Measurements from ENCODE around the gene FYTTD1.
"Not testable (repeated sequence)": the region's sequence is repeated elsewhere in the genome, so short reads cannot be mapped to it uniquely, and the experiment has no call there.

Gene FYTTD1

DNA sequence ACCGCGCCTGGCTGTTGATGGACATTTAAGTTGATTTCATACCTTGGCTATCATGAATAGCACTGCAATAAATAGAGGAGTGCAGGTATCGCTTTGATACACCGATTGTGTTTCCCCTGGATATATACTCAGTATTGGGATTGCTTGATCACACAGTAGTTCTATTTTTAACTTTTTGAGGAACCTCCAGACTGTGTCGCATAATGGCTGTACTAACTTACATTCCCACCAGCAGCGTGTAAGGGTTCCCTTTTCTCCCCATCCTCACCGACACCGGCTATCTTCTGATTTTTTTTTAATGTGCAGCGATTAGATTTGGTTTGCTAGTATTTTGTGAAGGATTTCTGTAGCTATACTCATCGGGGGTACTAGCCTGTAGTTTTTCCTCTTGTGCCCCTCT lies 29.0 kb upstream of the FYTTD1 start:
- H3K4me3 ChIP-seq (ENCODE audit: low read length, poor library complexity, severe bottlenecking), result no peak overlapping the region
- H3K79me2 ChIP-seq (ENCODE audit: insufficient read depth, low read length), result no peaks in the 10 kb centered on the region
- no peak overlapping the region for H3K4me2 ChIP-seq (ENCODE audit: low read depth, low read length, poor library complexity, severe bottlenecking)
- no peaks in the 10 kb centered on the region for H3K9me2 ChIP-seq (replicated peaks; ENCODE audit: low read depth, low read length)
- no peak overlapping the region for H3K9ac ChIP-seq (ENCODE audit: low read depth, low read length, poor library complexity, severe bottlenecking)
- TF ChIP-seq CTCF (conservative IDR thresholded peaks at IDR 0.05; ENCODE audit: low read length), result no peak
- TF ChIP-seq EZH2phosphoT487 (IDR thresholded peaks at IDR 0.05; ENCODE audit: borderline replicate concordance), result no peak
- H2AFZ ChIP-seq (ENCODE audit: low read length), result no peak overlapping the region
- H4K20me1 ChIP-seq (ENCODE audit: insufficient read depth, low read length, poor library complexity, severe bottlenecking), result no peaks in the 10 kb centered on the region
- H3F3A ChIP-seq (ENCODE audit: low read depth), result 0 out of 2 replicates have a peak, but pooled peaks cover 4% of the 10 kb centered on the region
- H3K27me3 ChIP-seq (ENCODE audit: insufficient read depth, low read length, poor library complexity, severe bottlenecking), result no peaks in the 10 kb centered on the region
- no peaks in the 10 kb centered on the region for H3K4me1 ChIP-seq (ENCODE audit: insufficient read depth, low read length, poor library complexity, severe bottlenecking)
- H3K9me3 ChIP-seq (ENCODE audit: insufficient read depth, low read depth, low read length), result 0 out of 2 replicates have a peak, but pooled peaks cover 3% of the 10 kb centered on the region
- no peaks in the 10 kb centered on the region for H3K36me3 ChIP-seq (ENCODE audit: insufficient read depth, low read length)

DNA sequence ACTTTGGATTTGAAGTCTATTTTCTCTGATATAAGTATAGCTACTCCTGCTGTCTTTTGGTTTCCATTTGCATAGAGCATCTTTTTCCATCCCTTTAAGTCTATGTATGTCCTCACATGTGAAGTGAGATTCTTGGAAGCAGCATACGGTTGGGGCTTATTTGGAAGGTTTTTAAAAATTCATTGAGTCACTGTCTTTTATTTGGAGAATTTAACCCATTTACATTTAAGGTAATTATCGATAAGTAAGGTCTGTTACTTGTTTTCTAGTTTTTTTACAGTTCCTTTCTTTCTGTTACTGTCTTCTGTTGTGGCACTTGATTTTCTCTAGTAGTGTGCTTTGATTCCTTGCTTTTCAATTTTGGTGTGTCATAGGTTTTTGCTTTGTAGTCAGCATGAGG lies 26.9 kb upstream of the FYTTD1 start:
- no peak overlapping the region for H3K4me2 ChIP-seq (ENCODE audit: low read depth, low read length, poor library complexity, severe bottlenecking)
- H3K9me2 ChIP-seq (replicated peaks; ENCODE audit: low read depth, low read length), result no peaks in the 10 kb centered on the region
- H3K9ac ChIP-seq (ENCODE audit: low read depth, low read length, poor library complexity, severe bottlenecking), result no peak overlapping the region
- H3K9me3 ChIP-seq (ENCODE audit: insufficient read depth, low read depth, low read length), result 0 out of 2 replicates have a peak, but pooled peaks cover 3% of the 10 kb centered on the region
- no peaks in the 10 kb centered on the region for H3K36me3 ChIP-seq (ENCODE audit: insufficient read depth, low read length)
- 0 out of 2 replicates have a peak, but pooled peaks cover 4% of the 10 kb centered on the region for H3F3A ChIP-seq (ENCODE audit: low read depth)
- H3K4me1 ChIP-seq (ENCODE audit: insufficient read depth, low read length, poor library complexity, severe bottlenecking), result no peaks in the 10 kb centered on the region
- TF ChIP-seq EZH2phosphoT487 (IDR thresholded peaks at IDR 0.05; ENCODE audit: borderline replicate concordance) (no peak), CTCF (conservative IDR thresholded peaks at IDR 0.05; ENCODE audit: low read length) (no peak)
- no peaks in the 10 kb centered on the region for H4K20me1 ChIP-seq (ENCODE audit: insufficient read depth, low read length, poor library complexity, severe bottlenecking)
- no peaks in the 10 kb centered on the region for H3K79me2 ChIP-seq (ENCODE audit: insufficient read depth, low read length)
- no peak overlapping the region for H2AFZ ChIP-seq (ENCODE audit: low read length)
- no peak overlapping the region for H3K4me3 ChIP-seq (ENCODE audit: low read length, poor library complexity, severe bottlenecking)
- H3K27me3 ChIP-seq (ENCODE audit: insufficient read depth, low read length, poor library complexity, severe bottlenecking), result no peaks in the 10 kb centered on the region

- not testable (repeated sequence) for H3K9me3 ChIP-seq (ENCODE audit: insufficient read depth, low read depth, low read length); H3K9ac ChIP-seq (ENCODE audit: low read depth, low read length, poor library complexity, severe bottlenecking); H3K79me2 ChIP-seq (ENCODE audit: insufficient read depth, low read length); H4K20me1 ChIP-seq (ENCODE audit: insufficient read depth, low read length, poor library complexity, severe bottlenecking); H3K27me3 ChIP-seq (ENCODE audit: insufficient read depth, low read length, poor library complexity, severe bottlenecking); H2AFZ ChIP-seq (ENCODE audit: low read length); H3F3A ChIP-seq (ENCODE audit: low read depth); H3K9me2 ChIP-seq (replicated peaks; ENCODE audit: low read depth, low read length); H3K4me1 ChIP-seq (ENCODE audit: insufficient read depth, low read length, poor library complexity, severe bottlenecking); H3K4me3 ChIP-seq (ENCODE audit: low read length, poor library complexity, severe bottlenecking); H3K36me3 ChIP-seq (ENCODE audit: insufficient read depth, low read length); H3K4me2 ChIP-seq (ENCODE audit: low read depth, low read length, poor library complexity, severe bottlenecking)
Measured at GRCh38 chr3:197727878-197728277, 21.8 kb upstream of the FYTTD1 start.

GRCh38 chr3:197728487-197728886 lies 21.2 kb upstream of the FYTTD1 start:
- H3K4me2 ChIP-seq (ENCODE audit: low read depth, low read length, poor library complexity, severe bottlenecking), result no peak overlapping the region
- no peaks in the 10 kb centered on the region for H4K20me1 ChIP-seq (ENCODE audit: insufficient read depth, low read length, poor library complexity, severe bottlenecking)
- H3K9ac ChIP-seq (ENCODE audit: low read depth, low read length, poor library complexity, severe bottlenecking), result no peak overlapping the region
- H3F3A ChIP-seq (ENCODE audit: low read depth), result 0 out of 2 replicates have a peak, but pooled peaks cover 4% of the 10 kb centered on the region
- no peaks in the 10 kb centered on the region for H3K36me3 ChIP-seq (ENCODE audit: insufficient read depth, low read length)
- TF ChIP-seq EZH2phosphoT487 (IDR thresholded peaks at IDR 0.05; ENCODE audit: borderline replicate concordance), result no peak
- TF ChIP-seq CTCF (conservative IDR thresholded peaks at IDR 0.05; ENCODE audit: low read length), result no peak
- no peaks in the 10 kb centered on the region for H3K27me3 ChIP-seq (ENCODE audit: insufficient read depth, low read length, poor library complexity, severe bottlenecking)
- H3K9me3 ChIP-seq (ENCODE audit: insufficient read depth, low read depth, low read length), result no peaks in the 10 kb centered on the region
- no peak overlapping the region for H3K4me3 ChIP-seq (ENCODE audit: low read length, poor library complexity, severe bottlenecking)
- H2AFZ ChIP-seq (ENCODE audit: low read length), result no peak overlapping the region
- no peaks in the 10 kb centered on the region for H3K4me1 ChIP-seq (ENCODE audit: insufficient read depth, low read length, poor library complexity, severe bottlenecking)
- no peaks in the 10 kb centered on the region for H3K79me2 ChIP-seq (ENCODE audit: insufficient read depth, low read length)
- no peaks in the 10 kb centered on the region for H3K9me2 ChIP-seq (replicated peaks; ENCODE audit: low read depth, low read length)

Data from Loucy (cell line).